Ovary (tissue), 3 donors: ENCODE measurements around the gene PTPRU.

Experiments
- CTCF ChIP-seq, 3 donors: fragments of 450-650 bp in 2 of 3; fragments of 200-600 bp in 1 of 3; IDR thresholded peaks; one replicate each; pipeline versions ENCODE4 v1.5.1 to v1.8.0; 2016 to 2022; ENCODE audit warnings: antibody characterized with exemption in 3 of 3, mild to moderate bottlenecking in 1 of 3
- POLR2A ChIP-seq: fragments of 450-650 bp; IDR thresholded peaks from one replicate; pipeline ENCODE4 v1.6.1; 2017; ENCODE audit warnings: antibody characterized with exemption, mild to moderate bottlenecking, moderate library complexity
- donor health status: DM: no; HTN: no; CAD: no.

- TF ChIP-seq POLR2A (no peak), CTCF (IDR thresholded peaks at IDR 0.05) (no peak)
Observed at GRCh38 chr1:29368936-29369932, 132.9 kb downstream of the PTPRU start.
